Myocyte (in vitro differentiated cells): ENCODE results near the gene CGB8. TPM values are rescaled to one million over a fixed set of nuclear protein-coding genes. Genes with fewer than 3 reads are reported as not detected.
A peak's percentile ranks its signal among the peaks of the same experiment; 100 is the strongest.
"Not testable (repeated sequence)": the region's sequence is repeated elsewhere in the genome, so short reads cannot be mapped to it uniquely, and the experiment has no call there.

Experiments used
- DNase-seq: peaks from one replicate; pipeline ENCODE4 v3.0.0-alpha.2; 2012; ENCODE audit warnings: low read depth
- total RNA-seq: library from RNA; depleted of rRNA; stranded (reverse); fragments of >200 nt; gene quantifications from 2 replicates; pipeline ENCODE4 v1.2.3, GENCODE V29; 2014

The CGB8 gene
- total RNA-seq, 1 donor from 2014 or later, result not detected

DNA sequence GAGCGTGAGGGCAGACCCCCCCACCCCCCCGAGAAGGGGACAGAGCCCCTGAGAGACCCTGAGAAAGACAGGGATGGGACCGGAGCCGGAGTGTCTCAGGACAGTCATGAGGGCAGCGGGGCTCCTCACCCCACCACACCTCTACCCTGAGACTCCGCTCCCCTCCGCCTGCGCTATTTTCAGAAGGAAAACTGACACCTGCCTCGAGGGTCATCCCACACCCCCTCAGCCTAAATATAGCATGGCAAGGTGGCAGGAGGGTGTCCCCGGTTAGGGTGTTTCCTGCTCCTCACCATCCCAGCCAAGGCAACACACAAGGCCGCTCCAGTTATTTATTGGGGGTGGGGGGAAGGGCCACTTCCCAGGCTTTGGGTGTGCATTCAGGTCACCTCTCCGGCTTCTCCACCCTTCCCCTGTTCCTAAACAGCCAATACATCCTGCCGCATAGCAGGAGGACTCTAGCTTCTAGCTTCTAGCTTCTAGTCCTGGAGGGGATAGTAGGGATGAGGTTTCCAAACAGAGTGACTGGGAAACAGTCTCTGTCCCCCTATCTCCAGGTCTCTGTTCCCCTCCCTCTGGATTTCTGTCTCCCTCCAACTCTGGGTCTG, 17.1 kb upstream of the CGB8 start:
- DNase-seq, result peak; percentile 32

DNA sequence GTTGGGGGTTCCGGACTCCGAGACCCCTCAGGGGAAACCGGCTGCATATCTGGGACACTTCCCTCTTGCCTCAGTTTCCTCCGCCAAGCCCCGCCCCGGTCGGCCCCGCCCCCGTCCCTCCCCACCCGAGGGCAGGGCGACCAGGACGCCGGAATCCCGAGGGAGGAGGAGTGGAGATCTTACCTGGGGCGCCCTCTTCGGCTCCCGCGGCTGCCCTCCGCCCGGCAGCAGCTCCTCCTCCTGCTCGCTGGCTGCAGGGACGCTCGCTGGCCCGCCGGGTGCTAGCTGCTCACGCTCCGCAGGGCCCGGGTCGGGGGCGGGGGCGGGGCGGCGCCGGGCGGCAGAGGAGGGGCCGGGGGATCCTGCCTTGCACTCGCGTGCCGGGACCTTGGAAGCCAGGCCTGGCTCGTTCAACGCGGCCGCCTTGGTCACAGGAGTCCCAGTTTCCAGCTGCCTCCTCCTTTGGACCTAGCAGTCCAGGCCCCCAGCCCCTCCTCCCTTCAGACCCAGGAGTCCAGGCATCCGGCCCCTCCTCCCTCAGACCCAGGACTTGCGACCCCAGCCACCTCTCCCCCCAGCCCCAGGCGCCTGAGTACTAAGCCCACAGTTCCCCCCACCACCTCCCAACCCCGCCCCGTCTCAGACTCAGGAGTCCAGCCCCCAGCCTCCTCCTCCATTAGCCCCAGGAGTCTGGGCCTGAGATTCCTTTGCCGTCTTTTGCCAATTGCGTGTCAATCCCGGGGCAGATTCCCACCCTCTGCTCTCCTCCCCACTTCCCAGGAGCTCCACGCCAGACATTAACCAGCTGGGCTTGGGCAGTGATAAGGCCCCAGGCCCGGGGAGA, 16.1 kb upstream of the CGB8 start, which contains the start of gene NTF4:
Gene NTF4 (minus strand): TSS at position 51 of the 844 bp plus-strand sequence. CDS start 2,821 bp downstream, outside the sequence.
- no peak for DNase-seq

DNA sequence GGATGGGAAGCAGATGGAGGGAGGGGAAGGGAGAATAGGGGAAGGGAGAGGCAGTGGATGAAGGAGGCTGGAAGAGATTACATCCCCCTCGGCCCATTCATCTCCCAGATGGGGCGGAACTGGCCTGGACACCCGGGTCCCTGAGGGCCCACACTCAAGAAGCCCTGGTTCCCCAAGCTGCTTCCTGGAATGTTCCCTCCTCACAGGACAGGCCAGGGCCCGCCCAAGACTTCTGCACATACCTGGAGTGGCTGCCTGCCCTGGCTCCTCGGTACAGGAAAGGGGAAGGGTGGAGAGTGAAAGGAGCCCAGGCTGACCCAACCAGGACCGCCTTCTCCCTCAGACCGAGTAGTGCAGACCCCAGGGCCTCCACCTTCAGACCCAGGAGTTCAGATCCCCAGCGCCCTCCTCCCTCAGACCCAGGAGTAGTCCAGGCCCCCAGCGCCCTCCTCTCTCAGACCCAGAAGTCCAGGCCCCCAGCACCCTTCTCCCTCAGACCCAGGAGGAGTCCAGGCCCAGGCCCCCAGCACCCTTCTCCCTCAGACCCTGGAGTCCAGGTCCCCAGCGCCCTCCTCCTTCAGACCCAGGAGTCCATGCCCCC, 15.2 kb upstream of the CGB8 start:
- no peak for DNase-seq

DNA sequence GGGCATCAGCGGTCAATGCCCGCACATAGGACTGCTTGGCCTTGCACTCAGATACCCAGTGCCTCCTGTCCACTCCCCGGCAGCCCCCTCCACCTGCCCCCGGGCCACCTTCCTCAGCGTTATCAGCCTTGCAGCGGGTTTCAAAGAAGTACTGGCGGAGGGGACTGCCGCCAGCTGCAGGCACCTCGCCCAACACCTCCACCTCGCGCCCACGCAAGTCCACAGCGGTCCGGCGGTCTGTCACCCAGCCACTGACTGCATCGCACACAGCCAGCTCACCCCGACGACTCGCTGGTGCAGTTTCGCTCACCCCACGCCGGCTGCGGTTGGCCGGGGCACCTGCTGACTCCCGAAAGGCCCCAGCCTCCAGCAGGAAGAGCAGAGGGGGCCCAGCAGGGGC, 12.5 kb upstream of the CGB8 start:
- no peak for DNase-seq

DNA sequence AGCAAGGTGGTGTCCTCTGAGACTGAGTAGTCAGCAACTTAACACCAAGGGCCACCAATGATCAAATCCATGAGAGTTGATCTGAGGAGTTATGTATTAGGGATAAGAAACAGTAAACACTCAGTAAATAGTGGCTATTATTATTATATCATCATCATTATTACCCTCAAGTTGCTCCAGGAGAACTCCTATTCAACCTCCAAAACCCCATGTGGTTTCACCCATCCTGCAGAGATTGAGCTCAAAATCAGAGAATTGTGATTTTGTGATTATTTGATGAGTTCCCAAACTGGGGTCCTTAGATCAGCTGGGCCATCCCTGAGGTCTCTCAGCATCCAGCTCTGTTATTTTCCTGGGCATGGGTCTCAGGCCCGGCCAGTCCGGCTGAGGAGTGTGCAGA, 12.1 kb upstream of the CGB8 start:
- no peak for DNase-seq

DNA sequence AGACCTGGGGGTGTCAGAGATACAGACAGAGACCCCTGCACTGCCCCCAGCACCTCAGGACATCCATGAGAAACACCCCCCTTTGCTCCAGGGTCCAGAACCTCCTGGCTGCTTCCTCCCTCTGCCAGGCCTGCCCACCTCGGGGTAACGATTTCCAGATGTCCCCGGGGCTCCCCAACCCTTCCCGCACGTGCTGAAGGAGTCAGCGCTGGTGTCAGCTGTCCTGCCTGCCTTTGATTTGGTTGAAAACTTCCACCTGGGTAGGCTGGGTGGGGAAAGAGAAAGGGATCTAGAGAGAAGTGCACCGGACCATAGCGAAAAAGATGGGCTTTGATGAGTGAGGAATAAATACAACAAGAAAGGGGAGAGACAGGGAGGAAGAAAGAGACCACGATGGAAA, 10.1 kb upstream of the CGB8 start:
- DNase-seq, result no peak

DNA sequence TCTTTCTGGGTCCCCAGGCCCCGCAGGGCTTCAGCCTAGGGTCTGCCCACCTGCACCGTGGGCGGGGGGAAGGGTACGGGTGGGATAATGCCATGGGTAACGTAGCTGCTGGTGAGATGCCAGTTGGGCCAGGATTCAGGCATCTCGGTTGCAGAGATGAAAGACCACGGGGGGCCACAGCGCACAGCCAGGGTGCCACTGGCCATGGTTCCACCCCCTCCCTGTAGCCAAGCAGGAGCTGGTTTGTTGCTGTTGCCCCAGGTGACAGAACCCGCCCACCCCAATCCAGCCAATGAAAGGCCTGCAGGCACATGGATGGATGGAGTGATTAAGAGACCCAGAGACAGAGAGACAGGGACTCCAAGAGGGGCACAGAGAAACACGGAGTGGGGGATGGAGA, 9.7 kb upstream of the CGB8 start:
- DNase-seq, result no peak

DNA sequence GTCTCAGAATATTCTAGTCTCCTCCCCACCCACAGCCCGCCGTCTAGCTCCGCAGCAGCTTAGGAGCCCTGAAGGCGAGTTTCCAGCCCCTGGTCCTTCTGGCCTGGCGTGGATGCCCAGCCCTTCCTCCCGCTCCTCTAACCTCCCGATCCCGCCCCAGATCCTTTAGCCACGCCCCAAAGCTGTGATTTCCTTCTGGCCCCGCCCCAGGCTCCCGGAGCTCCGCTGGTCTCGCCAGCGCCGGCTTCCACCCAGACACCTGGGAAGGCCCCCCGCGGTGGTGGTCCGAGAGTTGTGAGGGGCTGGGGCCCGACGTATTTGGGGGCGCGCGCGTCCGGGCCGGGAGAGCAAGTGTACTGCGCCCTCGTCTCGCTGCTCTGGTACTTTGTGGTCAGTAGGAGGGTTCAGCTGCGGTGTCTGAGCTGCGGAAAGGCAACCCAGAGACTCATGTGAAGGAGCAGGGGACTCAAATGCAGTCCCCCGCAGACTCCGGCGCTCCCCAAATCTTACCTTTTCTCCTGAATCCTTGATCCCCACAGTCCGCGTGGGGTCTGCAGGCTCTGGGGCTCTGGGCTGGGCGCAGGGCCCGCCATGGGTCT, 8.8 kb upstream of the CGB8 start, which contains the start of gene CGB7:
Gene CGB7 (minus strand): TSS at position 114 of the 599 bp plus-strand sequence. CDS start 2,374 bp downstream, outside the sequence.
- DNase-seq, result peak; percentile 71

DNA sequence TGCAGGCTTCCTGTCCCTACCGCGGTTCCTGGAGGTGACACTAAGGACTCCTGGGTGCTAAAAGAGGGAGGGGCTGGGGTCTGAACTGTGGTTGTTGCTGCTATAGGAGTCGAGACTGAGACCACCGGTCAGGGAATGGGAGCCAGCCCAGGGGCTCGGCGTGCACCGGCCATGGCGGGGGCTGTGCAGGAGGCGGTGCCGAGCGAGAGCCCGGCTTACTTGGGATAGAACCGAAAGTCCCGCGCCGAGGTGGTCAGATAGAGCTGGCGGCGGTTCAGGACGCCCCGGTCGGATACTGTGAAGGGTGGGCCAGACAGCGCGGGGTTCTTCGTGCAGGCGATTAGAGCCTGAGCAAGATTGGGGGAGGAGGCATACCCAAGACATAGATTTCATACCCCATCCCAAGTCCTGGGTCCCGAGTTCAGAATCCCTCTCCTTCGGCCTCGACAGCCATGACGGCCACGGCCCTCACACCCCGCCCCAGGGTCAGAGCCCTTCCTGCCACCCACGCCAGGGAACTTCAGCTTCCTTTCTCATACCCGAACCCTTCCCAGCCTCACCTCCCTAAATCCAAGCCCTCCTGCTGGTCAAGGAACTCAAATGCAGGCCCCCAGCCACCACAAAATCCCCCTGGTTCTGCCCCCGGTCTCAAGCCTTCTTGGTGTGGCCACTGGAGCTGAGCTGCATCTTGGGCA, 8.1 kb upstream of the CGB8 start:
- DNase-seq, result not testable (repeated sequence)

DNA sequence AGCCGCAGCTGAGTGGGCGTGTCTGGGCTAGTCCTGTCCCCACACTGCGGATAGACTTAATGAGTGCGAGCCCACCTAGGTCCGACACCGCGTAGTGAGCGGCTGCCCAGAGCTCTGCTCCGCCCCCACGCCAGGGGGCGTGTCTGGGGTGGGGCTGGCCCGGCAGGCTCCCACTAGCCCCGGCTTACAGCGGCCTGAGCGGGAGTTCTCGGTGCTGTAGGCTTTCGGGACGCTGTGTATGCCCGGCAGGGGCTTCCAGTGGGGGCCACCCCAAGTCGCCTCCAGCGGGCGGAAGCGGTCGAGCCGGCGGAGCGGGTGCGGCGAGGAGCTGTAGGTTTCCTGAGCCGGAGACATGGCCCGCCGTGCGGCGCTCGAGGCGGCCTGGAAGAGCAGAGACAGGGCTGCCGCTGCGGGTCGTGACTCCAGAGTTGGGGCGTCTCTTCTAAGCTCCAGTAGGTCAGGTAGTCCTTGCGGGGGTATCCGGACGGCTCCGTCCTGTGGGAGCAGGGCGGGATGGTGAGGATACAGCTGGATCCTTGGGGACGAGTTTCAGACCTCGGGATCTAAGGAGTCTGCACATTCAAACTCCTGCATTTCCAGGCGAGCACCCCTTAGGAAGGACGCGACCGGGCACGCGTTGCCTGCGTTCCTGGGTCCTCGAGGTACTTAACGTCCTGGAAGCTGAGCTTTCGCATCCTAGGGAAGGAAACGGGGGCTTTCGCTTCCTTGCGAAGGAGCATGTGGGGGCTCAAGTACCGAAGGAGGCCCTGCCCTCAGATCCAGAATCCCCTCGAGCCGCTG, 7.4 kb upstream of the CGB8 start:
- DNase-seq, result peak; percentile 57

DNA sequence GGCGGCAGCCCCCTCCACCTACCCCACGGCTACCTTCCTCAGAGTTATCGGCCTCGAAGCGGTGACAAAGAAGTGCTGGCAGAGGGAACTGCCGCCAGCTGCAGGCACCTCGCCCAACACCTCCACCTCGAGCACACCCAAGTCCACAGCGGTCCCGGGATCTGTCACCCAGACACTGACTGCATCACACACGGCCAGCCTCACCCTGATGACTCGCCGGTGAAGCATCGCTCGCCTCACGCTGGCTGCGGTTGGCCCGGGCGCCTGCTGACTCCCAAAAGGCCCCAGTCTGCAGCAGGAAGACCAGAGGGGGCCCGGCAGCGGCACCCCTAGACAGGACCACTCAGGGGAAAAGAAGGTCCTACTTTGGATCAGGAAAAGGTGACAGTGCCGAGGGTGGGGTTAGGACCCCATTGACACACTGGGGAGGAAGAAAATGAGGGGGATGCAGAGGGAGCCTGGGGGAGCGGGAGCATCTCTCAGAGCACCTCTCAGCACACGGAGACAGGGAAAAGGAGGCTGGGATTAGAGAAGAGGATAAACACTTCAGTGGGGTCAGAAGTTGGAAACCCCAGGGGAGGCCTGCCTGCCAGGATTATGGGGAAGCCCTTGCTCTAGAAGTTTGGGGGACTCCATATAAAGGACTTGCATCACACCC, 1.6 kb upstream of the CGB8 start:
- DNase-seq, result peak; percentile 61

DNA sequence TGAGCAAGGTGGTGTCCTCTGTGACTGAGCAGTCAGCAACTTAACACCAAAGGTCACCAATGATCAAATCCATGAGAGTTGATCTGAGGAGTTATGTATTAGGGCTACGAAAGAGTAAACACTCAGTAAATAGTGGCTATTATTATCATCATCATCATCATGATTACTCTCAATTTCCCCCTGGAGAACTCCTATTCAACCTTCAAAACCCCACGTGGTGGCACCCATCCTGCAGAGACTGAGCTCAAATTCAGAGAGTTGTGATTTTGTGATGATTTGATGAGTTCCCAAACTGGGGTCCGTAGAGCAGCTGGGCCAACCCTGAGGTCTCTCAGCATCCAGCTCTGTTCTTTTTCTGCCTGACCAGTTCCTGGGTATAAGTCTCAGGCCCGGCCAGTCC, 923 bp upstream of the CGB8 start:
- DNase-seq, result not testable (repeated sequence)

DNA sequence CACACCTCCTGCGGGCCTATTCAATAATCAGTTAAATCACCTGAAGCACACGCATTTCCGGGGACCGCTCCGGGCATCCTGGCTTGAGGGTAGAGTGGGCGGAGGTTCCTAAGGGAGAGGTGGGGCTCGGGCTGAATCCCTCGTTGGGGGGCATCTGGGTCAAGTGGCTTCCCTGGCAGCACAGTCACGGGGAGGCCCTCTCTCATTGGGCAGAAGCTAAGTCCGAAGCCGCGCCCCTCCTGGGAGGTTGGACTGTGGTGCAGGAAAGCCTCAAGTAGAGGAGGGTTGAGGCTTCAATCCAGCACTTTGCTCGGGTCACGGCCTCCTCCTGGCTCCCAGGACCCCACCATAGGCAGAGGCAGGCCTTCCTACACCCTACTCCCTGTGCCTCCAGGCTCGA, 5.4 kb downstream of the CGB8 start, which contains the start of gene CGB5:
Gene CGB5 (plus strand): TSS at position 301 of the 400 bp plus-strand sequence. CDS start 362 bp downstream, outside the sequence.
- not testable (repeated sequence) for DNase-seq

DNA sequence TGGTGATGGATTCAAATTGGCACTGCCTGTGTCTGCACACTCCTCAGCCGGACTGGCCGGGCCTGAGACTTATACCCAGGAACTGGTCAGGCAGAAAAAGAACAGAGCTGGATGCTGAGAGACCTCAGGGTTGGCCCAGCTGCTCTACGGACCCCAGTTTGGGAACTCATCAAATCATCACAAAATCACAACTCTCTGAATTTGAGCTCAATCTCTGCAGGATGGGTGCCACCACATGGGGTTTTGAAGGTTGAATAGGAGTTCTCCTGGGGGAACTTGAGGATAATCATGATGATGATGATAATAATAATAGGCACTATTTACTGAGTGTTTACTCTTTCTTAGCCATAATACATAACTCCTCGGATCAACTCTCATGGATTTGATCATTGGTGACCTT, 6.2 kb downstream of the CGB8 start:
- DNase-seq, result not testable (repeated sequence)

DNA sequence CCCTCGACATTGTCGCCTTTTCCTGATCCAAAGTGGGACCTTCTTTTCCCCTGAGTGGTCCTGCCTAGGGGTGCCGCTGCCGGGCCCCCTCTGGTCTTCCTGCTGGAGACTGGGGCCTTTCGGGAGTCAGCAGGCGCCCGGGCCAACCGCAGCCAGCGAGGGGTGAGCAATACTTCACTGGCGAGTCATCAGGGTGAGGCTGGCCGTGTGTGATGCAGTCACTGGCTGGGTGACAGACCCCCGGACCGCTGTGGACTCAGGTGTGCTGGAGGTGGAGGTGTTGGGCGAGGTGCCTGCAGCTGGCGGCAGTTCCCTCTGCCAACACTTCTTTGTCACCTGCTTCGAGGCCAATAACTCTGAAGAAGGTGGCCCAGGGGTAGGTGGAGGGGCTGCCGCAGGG, 6.7 kb downstream of the CGB8 start:
- DNase-seq, result no peak

DNA sequence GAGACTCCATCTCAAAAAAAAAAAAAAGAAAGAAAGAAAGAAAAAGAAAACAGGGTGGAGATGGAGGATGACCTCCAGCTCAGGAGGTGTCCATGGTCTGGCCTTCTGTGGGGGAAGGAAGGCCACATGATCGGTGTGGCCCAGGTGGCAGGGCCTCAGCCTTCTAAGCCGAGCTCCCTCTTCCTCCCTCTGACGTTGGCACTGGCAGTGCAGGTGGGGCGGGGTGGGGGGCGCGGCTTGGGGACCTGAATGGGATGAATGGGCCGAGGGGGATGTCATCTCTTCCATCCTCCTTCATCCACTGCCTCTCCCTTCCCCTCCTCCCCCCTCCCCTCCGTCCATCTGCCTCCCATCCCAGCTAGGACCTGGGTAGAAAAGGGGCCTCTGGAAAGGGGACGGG, 9.2 kb downstream of the CGB8 start:
- not testable (repeated sequence) for DNase-seq

DNA sequence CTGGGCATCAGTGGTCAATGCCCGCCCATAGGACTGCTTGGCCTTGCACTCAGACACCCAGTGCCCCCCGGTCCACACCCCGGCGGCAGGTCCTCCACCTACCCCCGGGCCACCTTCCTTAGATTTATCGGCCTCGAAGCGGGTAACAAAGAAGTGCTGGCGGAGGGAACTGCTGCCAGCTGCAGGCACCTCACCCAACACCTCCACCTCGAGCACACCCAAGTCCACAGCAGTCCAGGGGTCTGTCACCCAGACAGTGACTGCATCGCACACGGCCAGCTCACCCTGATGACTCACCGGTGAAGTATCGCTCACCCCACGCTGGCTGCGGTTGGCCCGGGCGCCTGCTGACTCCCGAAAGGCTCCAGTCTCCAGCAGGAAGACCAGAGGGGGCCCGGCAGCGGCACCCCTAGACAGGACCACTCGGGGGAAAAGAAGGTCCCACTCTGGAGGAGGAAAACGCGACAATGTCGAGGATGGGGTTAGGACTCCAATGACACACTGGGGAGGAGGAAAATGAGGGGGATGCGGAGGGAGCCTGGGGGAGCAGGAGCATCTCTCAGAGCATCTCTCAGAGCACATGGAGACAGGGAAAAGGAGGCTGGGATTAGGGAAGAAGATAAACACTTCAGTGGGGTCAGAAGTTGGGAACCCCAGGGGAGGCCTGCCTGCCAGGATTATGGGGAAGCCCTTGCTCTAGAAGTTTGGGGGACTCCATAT, 10.2 kb downstream of the CGB8 start:
- DNase-seq, result peak; percentile 59

DNA sequence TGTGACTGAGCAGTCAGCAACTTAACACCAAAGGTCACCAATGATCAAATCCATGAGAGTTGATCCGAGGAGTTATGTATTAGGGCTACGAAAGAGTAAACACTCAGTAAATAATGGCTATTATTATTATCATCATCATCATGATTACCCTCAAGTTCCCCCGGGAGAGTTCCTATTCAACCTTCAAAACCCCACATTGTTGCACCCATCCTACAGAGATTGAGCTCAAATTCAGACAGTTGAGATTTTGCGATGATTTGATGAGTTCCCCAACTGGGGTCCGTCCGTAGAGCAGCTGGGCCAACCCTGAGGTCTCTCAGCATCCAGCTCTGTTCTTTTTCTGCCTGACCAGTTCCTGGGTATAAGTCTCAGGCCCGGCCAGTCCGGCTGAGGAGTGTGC, 10.8 kb downstream of the CGB8 start:
- DNase-seq, result not testable (repeated sequence)

DNA sequence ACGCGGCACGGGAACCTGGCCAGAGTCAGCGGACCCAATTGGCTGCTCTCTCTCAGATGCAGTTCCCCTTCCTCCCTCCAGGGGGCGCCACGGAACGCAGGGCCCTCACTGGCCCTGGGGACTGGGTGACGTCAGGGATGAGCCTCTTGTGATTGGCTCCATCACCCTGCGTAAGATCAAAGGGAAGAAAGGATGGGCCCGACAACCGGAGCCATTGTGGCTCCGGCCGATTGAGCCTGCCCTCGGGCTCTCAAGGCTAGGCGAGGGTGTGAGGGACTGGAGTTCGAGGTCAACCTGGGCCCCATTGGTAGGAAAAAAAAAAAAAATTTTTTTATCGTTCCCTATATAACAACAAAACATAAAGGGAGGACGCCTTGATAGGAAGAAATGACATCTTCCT, 12.1 kb downstream of the CGB8 start, which contains the start of gene CGB1:
Gene CGB1 (minus strand): TSS at position 81 of the 400 bp plus-strand sequence. CDS start 184 bp downstream, outside the sequence.
- not testable (repeated sequence) for DNase-seq
